Keratinocyte (primary cell): ENCODE data around the gene NIT1. TPM values are rescaled to one million over a fixed set of nuclear protein-coding genes. Genes with fewer than 3 reads are reported as not detected.

Experiments
- DNase-seq: peaks from one replicate; pipeline ENCODE4 v3.0.0-alpha.2; 2011; ENCODE audit warnings: low read depth, missing footprints, low spot score
- FAIRE-seq: peaks from 2 replicates; lab custom pipeline; 2011; peaks lifted over from hg19 to GRCh38; lab: Jason Lieb, UNC
- H2AFZ ChIP-seq: 2 replicates; pipeline ENCODE4 v1.6.0; 2012; ENCODE audit warnings: low read length, control low read depth, inconsistent platforms; ENCODE audit not compliant: control insufficient read depth
- H3K27ac ChIP-seq: 2 replicates; pipeline ENCODE4 v1.5.1; 2011; ENCODE audit warnings: low read length; ENCODE audit not compliant: control insufficient read depth, insufficient read depth
- H3K27me3 ChIP-seq: 3 replicates; pipeline ENCODE4 v1.6.0; 2011; ENCODE audit warnings: low read length; ENCODE audit not compliant: control insufficient read depth, insufficient read depth; ENCODE audit errors: extremely low read depth
- H3K36me3 ChIP-seq, 2 experiments: 2 replicates in 1 of 2; 3 replicates in 1 of 2; pipeline ENCODE4 v1.5.1; 2011; ENCODE audit warnings: low read length in 2 of 2, mild to moderate bottlenecking in 1 of 2; ENCODE audit not compliant: control insufficient read depth in 2 of 2, insufficient read depth in 2 of 2; ENCODE audit errors: extremely low read depth in 1 of 2
- H3K4me1 ChIP-seq: 3 replicates; pipeline ENCODE4 v1.5.1; 2011; ENCODE audit warnings: low read length; ENCODE audit not compliant: control insufficient read depth, insufficient read depth; ENCODE audit errors: extremely low read depth
- H3K4me2 ChIP-seq: 3 replicates; pipeline ENCODE4 v1.6.0; 2011; ENCODE audit warnings: low read depth, low read length; ENCODE audit not compliant: control insufficient read depth, insufficient read depth; ENCODE audit errors: extremely low read depth
- H3K4me3 ChIP-seq, 3 experiments: fragments of 200-600 bp in 1 of 3; sonication (generic) in 1 of 3; 2 replicates in 2 of 3; 3 replicates in 1 of 3; pipeline ENCODE4 v1.5.1; 2011 to 2016; ENCODE audit warnings: low read length in 3 of 3, mild to moderate bottlenecking in 3 of 3, control low read depth in 2 of 3, inconsistent platforms in 1 of 3, low read depth in 1 of 3, mixed read lengths in 1 of 3, mixed run types in 1 of 3, moderate library complexity in 1 of 3; ENCODE audit not compliant: control insufficient read depth in 2 of 3, insufficient read depth in 2 of 3; ENCODE audit errors: extremely low read depth in 1 of 3
- H3K79me2 ChIP-seq: 2 replicates; pipeline ENCODE4 v1.6.0; 2012; ENCODE audit warnings: low read length; ENCODE audit not compliant: control insufficient read depth, insufficient read depth
- H3K9ac ChIP-seq: 3 replicates; pipeline ENCODE4 v1.6.0; 2011; ENCODE audit warnings: low read length; ENCODE audit not compliant: control insufficient read depth, insufficient read depth; ENCODE audit errors: extremely low read depth
- H3K9me1 ChIP-seq: 3 replicates; pipeline ENCODE4 v1.6.0; 2011; ENCODE audit warnings: low read length; ENCODE audit not compliant: control insufficient read depth, insufficient read depth; ENCODE audit errors: extremely low read depth
- H3K9me3 ChIP-seq: 2 replicates; pipeline ENCODE4 v1.5.1; 2012; ENCODE audit warnings: low read depth, low read length; ENCODE audit not compliant: control insufficient read depth
- H4K20me1 ChIP-seq: 3 replicates; pipeline ENCODE4 v1.6.0; 2011; ENCODE audit warnings: low read length; ENCODE audit not compliant: control insufficient read depth, insufficient read depth; ENCODE audit errors: extremely low read depth
- EZH2 ChIP-seq: IDR thresholded peaks from one replicate; pipeline ENCODE4 v1.6.1; 2012; ENCODE audit warnings: inconsistent platforms, mild to moderate bottlenecking, low read length, moderate library complexity
- dilution Hi-C: fragments of 300-500 bp; cut with MboI; formaldehyde crosslinking; loops from one replicate; pipeline ENCODE4 v1.7.0; 2020; ENCODE audit warnings: low sequenced_read_pairs; ENCODE audit not compliant: extremely low pct_ligation_motif_present
- polyA plus RNA-seq, 5 experiments: library from polyadenylated mRNA; depleted of rRNA in 3 of 5; stranded (reverse) in 3 of 5; stranded (forward) in 1 of 5; unstranded in 1 of 5; fragments of >200 nt; gene quantifications; 1 replicate in 1 of 5; 2 replicates in 3 of 5; 3 replicates in 1 of 5; pipeline versions ENCODE4 v1.2.1 to v1.2.3, GENCODE V29; 2011 to 2012; ENCODE audit warnings: missing spikeins in 2 of 5, low read depth in 1 of 5, low replicate concordance in 1 of 5
- TF ChIP-seq, protein P1 (sequence below), 3 experiments: IDR thresholded peaks in 1 of 3; conservative IDR thresholded peaks in 1 of 3; optimal IDR thresholded peaks in 1 of 3; 2 replicates in 2 of 3; 3 replicates in 1 of 3; pipeline versions ENCODE3 to v1.5.1; 2011; ENCODE audit warnings: low read length in 3 of 3, mild to moderate bottlenecking in 3 of 3, moderate library complexity in 2 of 3, control low read depth in 1 of 3, inconsistent platforms in 1 of 3; ENCODE audit not compliant: insufficient read depth in 2 of 3; ENCODE audit errors: extremely low read depth in 1 of 3

The NIT1 gene
- polyA plus RNA-seq, 1 donor (not counting 4 experiments of a cell fraction or from before 2014, with no cell fraction given), result 22.9 TPM

DNA sequence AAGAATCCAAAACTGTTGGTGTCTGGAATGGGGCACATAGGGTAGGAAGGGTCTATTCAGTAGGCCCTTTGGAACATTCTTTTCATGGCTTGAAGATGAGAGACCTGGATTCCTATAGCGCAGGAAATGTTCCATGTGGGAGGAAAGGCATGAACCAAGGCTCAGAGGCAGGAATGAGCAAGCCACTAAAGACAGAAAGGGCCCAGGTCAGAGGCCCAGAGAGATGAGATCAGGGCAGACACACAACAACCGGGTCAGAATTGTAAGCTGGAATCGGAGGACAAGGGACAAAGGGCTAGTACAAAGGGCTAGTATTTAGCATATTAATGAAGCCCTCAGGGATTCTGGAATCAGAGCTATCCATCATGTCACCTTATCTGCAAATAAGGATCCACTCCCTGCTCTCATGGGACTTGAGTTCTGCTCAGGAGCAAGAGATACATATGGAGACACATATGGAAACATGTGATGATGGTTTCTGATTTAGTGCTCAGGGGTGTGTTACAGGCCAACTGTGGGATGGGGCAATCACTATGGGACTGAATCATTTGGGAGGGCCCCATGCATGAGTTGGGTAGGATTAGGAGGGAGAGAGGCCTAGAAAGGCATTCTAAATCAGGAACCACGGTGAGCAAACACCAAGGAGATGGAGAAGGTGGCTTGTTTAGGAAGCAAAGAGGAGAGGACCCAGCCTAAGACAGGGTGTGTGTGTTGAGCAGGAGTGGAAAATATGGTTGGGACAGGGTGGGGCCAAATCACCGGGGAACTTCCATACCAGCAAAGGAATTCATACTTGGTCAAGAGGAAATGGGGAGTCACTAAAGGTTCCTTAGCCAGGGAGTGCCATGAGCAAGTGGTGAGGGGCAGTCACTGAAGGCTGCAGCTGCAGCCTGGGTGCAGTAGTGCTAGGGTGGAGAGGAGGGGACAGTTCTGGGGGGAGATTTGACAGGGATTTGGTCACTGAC, 37.2 kb upstream of the NIT1 start:
- H3K36me3 ChIP-seq, result no peaks in the 10 kb centered on the region
- dilution Hi-C loops, result no loop called here
- H3K27ac ChIP-seq, result no peak overlapping the region
- no peak for TF ChIP-seq EZH2
- no peaks in the 10 kb centered on the region for H3K9me1 ChIP-seq
- peak overlapping the region; percentile 3 for H3K4me2 ChIP-seq
- H2AFZ ChIP-seq, result peak overlapping the region; percentile 53
- H3K27me3 ChIP-seq, result no peaks in the 10 kb centered on the region
- no peak overlapping the region for H3K9ac ChIP-seq
- H3K4me1 ChIP-seq, result peaks cover 45% of the 10 kb centered on the region
- FAIRE-seq (peak; percentile 34), DNase-seq (no peak)
- H3K9me3 ChIP-seq, result no peaks in the 10 kb centered on the region
- no peak overlapping the region for H3K4me3 ChIP-seq
- no peaks in the 10 kb centered on the region for H3K79me2 ChIP-seq
- H4K20me1 ChIP-seq, result no peaks in the 10 kb centered on the region

DNA sequence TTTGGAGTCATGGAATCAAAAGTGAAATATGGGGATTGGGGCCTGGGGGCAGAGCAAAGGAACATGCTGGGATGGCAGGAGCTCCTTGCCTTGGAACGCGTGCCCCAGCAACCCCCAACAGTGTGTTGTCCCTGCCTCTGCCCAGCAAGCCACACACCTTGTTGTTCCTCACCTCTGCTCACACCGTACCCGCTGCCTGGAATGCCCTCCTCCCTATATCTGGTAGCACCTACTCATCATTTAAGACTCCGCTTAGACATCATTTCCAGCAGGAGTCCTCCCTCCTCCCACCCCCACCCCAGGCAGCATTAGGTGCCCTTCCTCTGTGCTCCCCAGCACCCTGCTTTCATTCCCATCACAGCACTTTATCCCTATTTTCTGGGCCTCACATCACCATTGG, 36.4 kb upstream of the NIT1 start:
- dilution Hi-C loops, result no loop called here
- H3K4me3 ChIP-seq, result no peak overlapping the region
- TF ChIP-seq, protein P1, sequence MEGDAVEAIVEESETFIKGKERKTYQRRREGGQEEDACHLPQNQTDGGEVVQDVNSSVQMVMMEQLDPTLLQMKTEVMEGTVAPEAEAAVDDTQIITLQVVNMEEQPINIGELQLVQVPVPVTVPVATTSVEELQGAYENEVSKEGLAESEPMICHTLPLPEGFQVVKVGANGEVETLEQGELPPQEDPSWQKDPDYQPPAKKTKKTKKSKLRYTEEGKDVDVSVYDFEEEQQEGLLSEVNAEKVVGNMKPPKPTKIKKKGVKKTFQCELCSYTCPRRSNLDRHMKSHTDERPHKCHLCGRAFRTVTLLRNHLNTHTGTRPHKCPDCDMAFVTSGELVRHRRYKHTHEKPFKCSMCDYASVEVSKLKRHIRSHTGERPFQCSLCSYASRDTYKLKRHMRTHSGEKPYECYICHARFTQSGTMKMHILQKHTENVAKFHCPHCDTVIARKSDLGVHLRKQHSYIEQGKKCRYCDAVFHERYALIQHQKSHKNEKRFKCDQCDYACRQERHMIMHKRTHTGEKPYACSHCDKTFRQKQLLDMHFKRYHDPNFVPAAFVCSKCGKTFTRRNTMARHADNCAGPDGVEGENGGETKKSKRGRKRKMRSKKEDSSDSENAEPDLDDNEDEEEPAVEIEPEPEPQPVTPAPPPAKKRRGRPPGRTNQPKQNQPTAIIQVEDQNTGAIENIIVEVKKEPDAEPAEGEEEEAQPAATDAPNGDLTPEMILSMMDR (optimal IDR thresholded peaks at IDR 0.05 in 1 of 3, IDR thresholded peaks at IDR 0.05 in 1 of 3, conservative IDR thresholded peaks at IDR 0.05 in 1 of 3; ENCODE audit: extremely low read depth in 1 of 3, insufficient read depth in 2 of 3, low read length in 3 of 3), result no peak
- TF ChIP-seq EZH2, result no peak
- no peak overlapping the region for H3K9ac ChIP-seq
- H4K20me1 ChIP-seq, result no peaks in the 10 kb centered on the region
- FAIRE-seq (no peak), DNase-seq (no peak)
- peaks cover 52% of the 10 kb centered on the region for H3K4me1 ChIP-seq
- H3K27me3 ChIP-seq, result no peaks in the 10 kb centered on the region
- no peaks in the 10 kb centered on the region for H3K9me1 ChIP-seq
- no peaks in the 10 kb centered on the region for H3K9me3 ChIP-seq
- no peaks in the 10 kb centered on the region for H3K36me3 ChIP-seq
- no peak overlapping the region for H2AFZ ChIP-seq
- no peak overlapping the region for H3K4me2 ChIP-seq
- no peak overlapping the region for H3K27ac ChIP-seq
- no peaks in the 10 kb centered on the region for H3K79me2 ChIP-seq
